GM19372 (cell line): ENCODE measurements around the gene DIP2C.
"Not testable (repeated sequence)": the region's sequence is repeated elsewhere in the genome, so short reads cannot be mapped to it uniquely, and the experiment has no call there.

Experiments used
- ATAC-seq: cut with Tn5 transposase; IDR thresholded peaks from one replicate; pipeline ENCODE4 v1.9.1; 2021; ENCODE audit warnings: mild to moderate bottlenecking, low read depth, moderate library complexity; ENCODE audit not compliant: unreplicated experiment

The DIP2C gene

GRCh38 chr10:697097-697875, 7.8 kb upstream of the DIP2C start:
- ATAC-seq = no peak

- ATAC-seq = no peak
Observed at GRCh38 chr10:695396-695795, 5.9 kb upstream of the DIP2C start.

- ATAC-seq = no peak
Observed at GRCh38 chr10:693506-693905, 4.0 kb upstream of the DIP2C start.

GRCh38 chr10:692682-693351, 3.3 kb upstream of the DIP2C start:
- ATAC-seq = no peak

- no peak for ATAC-seq
Observed at GRCh38 chr10:691216-691615, 1.7 kb upstream of the DIP2C start.

- no peak for ATAC-seq
Observed at GRCh38 chr10:690372-691161, 1.1 kb upstream of the DIP2C start.

GRCh38 chr10:689121-689451, 382 bp downstream of the DIP2C start:
- no peak for ATAC-seq

- ATAC-seq = no peak
Observed at GRCh38 chr10:688312-689120, 952 bp downstream of the DIP2C start.

GRCh38 chr10:687583-688311, 1.7 kb downstream of the DIP2C start:
- ATAC-seq = no peak

GRCh38 chr10:686155-686931, 3.1 kb downstream of the DIP2C start:
- ATAC-seq = no peak

GRCh38 chr10:685613-686012, 3.9 kb downstream of the DIP2C start:
- no peak for ATAC-seq

- no peak for ATAC-seq
Observed at GRCh38 chr10:683448-684071, 5.9 kb downstream of the DIP2C start.

- ATAC-seq = no peak
Observed at GRCh38 chr10:682931-683447, 6.5 kb downstream of the DIP2C start.

GRCh38 chr10:681670-682318, 7.7 kb downstream of the DIP2C start:
- no peak for ATAC-seq

GRCh38 chr10:680745-681144, 8.7 kb downstream of the DIP2C start:
- ATAC-seq = no peak

GRCh38 chr10:680146-680545, 9.3 kb downstream of the DIP2C start:
- no peak for ATAC-seq

- no peak for ATAC-seq
Observed at GRCh38 chr10:679556-679955, 9.9 kb downstream of the DIP2C start.

- ATAC-seq = not testable (repeated sequence)
Observed at GRCh38 chr10:678662-679005, 10.8 kb downstream of the DIP2C start.
